Measurements from ENCODE around the gene OSBPL5.
A peak's percentile ranks its signal among the peaks of the same experiment; 100 is the strongest.

The OSBPL5 gene

DNA sequence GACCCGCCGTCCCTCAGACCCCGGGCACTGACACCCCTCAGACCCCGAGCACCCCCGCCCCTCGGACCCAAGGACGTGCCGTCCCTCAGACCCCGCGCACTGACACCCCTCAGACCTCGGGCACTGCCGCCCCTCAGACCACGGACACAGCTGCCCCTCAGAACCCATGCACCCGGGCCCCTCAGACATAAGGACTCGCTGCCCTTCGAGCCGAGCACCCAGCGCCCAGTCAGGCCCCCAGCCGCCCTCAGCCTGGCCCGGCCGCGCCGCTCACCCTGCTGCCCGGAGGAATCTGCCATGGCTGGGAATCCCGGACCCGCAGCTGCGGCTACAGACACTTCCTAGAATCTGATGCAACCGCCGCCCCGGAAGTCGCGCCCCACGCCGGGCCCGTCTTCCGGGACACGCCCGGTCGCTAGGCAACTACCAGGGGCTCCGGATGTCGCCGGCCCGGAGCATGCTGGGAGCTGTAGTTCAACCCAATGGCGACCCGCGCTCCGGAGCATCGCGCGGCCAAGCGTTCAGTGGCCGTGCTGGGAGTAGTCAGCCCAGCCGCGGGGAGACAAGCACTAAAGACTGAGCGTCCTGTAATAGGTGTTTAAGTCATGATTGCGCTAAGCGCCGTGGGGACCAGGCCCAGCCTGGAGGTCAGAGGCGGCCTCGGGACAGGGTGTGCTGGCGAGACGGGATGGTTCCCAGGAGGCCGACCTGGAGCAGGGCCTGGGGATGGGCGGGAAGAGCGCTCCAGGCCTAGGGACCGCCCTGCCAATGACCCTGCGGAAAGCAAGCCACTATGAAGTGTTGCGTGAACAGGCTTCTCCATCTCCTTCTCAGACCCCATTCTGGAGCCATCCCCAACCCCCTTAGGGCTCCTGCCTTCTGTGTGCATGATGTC lies 107.8 kb downstream of the OSBPL5 start, which contains the start of gene CARS1:
CARS1 (minus strand) TSS at position 355 of the 895 bp plus-strand sequence; CDS start at position 299, 56 bp downstream.
- Histone ChIP-seq H3K4me1 (ENCODE audit: insufficient read depth, low read length) (peaks cover 11% of the 10 kb centered on the region; the same call in 1 of the 2 replicates), H3K36me3 (ENCODE audit: insufficient read depth, low read length) (peaks cover 9% of the 10 kb centered on the region), H3K9me3 (ENCODE audit: insufficient read depth, low read depth, low read length) (no peaks in the 10 kb centered on the region), H3K27ac (ENCODE audit: low read depth, low read length) (peak within 1 kb of the TSS; percentile 95; the same call in 1 of the 2 replicates), H3K27me3 (ENCODE audit: insufficient read depth, low read length) (no peaks in the 10 kb centered on the region), H3K9ac (ENCODE audit: low read depth, low read length) (peak within 1 kb of the TSS; percentile 97), H3K4me3 (ENCODE audit: low read length) (peak within 1 kb of the TSS; percentile 99)
- 1% methylated on average over 68 of the region's 68 CpGs for WGBS

DNA sequence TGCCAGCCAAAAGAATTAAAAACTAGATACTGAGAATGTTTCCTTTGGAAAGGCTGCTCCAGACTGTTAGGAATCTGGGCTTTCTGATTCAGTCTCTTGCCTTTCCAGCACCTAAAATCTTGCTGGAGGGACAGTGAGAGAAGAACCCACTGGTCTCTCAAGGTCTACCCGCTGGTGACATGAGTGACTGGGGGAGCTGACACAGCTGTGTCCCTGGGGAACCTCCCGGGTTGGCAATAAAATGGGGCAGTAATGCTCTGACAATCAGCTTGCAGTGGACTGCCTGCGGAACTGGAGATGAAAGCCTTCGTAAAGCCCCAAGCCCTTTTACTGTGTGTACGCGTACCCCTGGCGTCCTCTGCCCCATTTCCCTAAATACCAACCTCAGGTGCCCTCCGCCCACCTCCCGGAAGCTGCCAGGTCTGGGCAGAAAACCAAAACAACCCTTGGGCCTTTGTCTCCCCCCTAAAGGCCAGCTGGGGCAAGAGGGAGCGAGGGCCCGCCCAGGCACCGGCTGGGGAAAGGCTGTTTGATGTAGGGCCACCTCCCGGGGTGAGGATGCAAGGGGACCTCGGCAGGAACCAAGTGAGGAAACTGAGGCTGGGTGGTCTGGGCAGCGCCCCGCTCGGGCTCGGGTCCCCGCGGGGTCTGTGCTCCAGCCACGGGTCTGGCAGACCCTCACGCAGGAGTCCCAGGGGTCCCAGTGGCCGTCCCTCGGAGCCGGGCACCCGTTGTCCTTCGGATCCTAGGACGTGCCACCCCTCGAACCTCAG lies 108.6 kb downstream of the OSBPL5 start:
- Histone ChIP-seq H3K27me3 (ENCODE audit: insufficient read depth, low read length) (no peaks in the 10 kb centered on the region), H3K4me1 (ENCODE audit: insufficient read depth, low read length) (peaks cover 18% of the 10 kb centered on the region), H3K9ac (ENCODE audit: low read depth, low read length) (peak overlapping the region; percentile 97), H3K4me3 (ENCODE audit: low read length) (peak overlapping the region; percentile 99), H3K27ac (ENCODE audit: low read depth, low read length) (peak overlapping the region; percentile 95; the same call in 1 of the 2 replicates), H3K36me3 (ENCODE audit: insufficient read depth, low read length) (peaks cover 9% of the 10 kb centered on the region), H3K9me3 (ENCODE audit: insufficient read depth, low read depth, low read length) (no peaks in the 10 kb centered on the region)
- WGBS: 7% methylated on average over 29 of the region's 29 CpGs

DNA sequence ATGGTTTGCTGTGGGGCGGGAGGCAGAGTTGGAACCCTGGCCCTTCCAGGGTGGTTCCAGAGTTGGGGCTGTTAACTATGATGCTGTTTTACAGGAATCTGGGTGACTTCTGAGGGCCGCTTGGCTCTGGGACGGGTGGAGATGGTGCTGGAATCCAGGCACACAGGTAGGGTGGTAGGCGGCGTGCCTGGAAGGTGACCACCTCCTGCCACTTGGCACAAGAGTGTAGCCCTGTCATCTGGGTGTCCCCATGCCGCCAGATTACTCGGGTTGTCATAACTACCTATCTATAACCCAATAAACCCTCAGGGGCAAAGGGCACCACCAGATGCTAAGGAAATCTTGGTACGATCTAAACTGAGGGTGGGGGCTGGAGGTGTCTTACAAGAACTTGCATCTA lies 109.2 kb downstream of the OSBPL5 start:
- Histone ChIP-seq H3K27me3 (ENCODE audit: insufficient read depth, low read length) (no peaks in the 10 kb centered on the region), H3K36me3 (ENCODE audit: insufficient read depth, low read length) (peaks cover 9% of the 10 kb centered on the region), H3K4me3 (ENCODE audit: low read length) (peak overlapping the region; percentile 99), H3K9me3 (ENCODE audit: insufficient read depth, low read depth, low read length) (no peaks in the 10 kb centered on the region), H3K9ac (ENCODE audit: low read depth, low read length) (no peak overlapping the region), H3K4me1 (ENCODE audit: insufficient read depth, low read length) (peaks cover 21% of the 10 kb centered on the region), H3K27ac (ENCODE audit: low read depth, low read length) (no peak overlapping the region)
- 96% methylated on average over 8 of the region's 8 CpGs for WGBS

DNA sequence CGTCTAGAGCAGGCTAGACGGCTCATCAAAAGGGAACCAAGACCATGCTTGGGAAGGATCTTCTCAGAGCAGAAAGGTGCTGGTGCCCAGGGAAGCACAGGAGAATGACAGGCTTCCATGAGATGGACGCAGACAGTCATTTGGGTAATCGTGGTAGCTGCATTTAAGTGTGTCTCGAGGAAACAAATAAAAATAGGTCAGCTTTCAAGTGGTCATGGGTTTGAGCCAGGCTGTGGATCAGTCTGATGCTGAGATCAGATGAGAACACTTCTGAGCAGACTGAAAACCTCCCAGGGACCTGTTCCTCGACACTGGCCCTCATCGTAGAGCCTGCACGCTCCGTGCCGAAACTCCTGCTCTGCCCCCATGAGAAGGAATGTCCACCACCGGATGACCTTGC lies 112.5 kb downstream of the OSBPL5 start:
- Histone ChIP-seq H3K27me3 (ENCODE audit: insufficient read depth, low read length) (no peaks in the 10 kb centered on the region), H3K9me3 (ENCODE audit: insufficient read depth, low read depth, low read length) (no peaks in the 10 kb centered on the region), H3K9ac (ENCODE audit: low read depth, low read length) (no peak overlapping the region), H3K4me1 (ENCODE audit: insufficient read depth, low read length) (peaks cover 17% of the 10 kb centered on the region), H3K36me3 (ENCODE audit: insufficient read depth, low read length) (peaks cover 9% of the 10 kb centered on the region), H3K4me3 (ENCODE audit: low read length) (no peak overlapping the region), H3K27ac (ENCODE audit: low read depth, low read length) (no peak overlapping the region)
- 93% methylated on average over 11 of the region's 11 CpGs for WGBS

DNA sequence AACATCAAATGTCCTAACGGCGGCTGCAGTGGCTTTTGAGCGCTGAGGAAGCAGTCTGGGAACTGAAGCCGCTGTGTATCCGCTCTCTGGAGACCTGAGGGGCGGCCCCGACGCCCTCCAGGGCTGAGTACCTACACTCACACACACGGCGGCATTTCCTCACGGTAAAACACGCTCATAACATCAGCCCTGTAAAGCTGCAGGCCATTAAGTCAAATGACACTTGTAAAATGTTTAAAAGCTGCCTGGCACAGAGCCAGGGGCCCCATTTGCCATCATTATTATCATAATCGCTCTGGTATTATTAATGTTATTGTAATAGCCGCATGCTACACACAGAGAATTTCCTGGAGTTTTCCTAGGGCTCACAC lies 113.0 kb downstream of the OSBPL5 start:
- no peaks in the 10 kb centered on the region for H3K9me3 ChIP-seq (ENCODE audit: insufficient read depth, low read depth, low read length)
- H3K36me3 ChIP-seq (ENCODE audit: insufficient read depth, low read length): peaks cover 13% of the 10 kb centered on the region
- H3K27me3 ChIP-seq (ENCODE audit: insufficient read depth, low read length): no peaks in the 10 kb centered on the region
- no peak overlapping the region for H3K4me3 ChIP-seq (ENCODE audit: low read length)
- 77% methylated on average over 12 of the region's 14 CpGs for WGBS
- no peak overlapping the region for H3K9ac ChIP-seq (ENCODE audit: low read depth, low read length)
- peaks cover 17% of the 10 kb centered on the region for H3K4me1 ChIP-seq (ENCODE audit: insufficient read depth, low read length)
- H3K27ac ChIP-seq (ENCODE audit: low read depth, low read length): no peak overlapping the region

DNA sequence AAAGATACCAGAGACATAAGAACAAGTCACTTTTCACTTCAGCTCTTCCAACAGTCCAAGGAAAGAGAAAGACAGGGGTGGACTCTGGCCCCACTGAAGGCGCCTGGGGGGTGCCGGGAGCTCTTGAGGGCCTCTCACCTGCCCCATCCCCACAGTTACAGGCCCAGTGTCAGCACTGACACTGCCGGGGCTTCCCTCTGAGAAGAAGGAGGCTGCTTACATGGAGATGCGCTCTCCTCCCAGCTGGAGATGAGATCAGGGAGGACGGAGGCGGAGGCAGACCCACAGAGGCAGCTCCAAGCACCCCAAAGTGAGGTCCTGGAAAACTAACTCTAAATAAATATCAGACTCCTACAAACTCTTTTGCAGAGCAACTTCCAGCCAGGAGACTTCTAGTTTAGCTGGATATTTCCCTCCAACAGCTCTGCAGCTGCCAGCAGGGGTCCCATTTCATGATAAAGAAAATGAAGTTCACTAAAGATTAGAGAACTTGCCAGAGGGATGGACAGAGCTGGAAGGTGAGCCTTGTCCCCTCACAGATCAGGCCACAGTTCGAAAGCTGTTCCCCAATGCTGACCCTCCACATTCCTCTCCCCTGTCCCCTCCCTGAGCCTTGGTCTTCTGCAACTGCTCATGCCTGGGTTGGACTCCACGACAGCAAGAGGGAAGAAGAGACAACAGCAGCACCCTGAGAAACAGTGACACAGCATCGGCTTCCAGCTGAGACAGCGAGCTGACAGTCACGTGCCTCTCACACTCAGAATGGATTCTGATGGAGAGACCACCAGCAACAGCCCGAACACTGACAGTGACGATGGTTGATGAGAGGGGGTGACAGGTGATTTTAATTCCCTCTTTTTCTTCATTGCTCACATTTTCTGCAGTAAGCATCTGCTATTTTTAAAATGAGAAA lies 113.7 kb downstream of the OSBPL5 start:
- H3K36me3 ChIP-seq (ENCODE audit: insufficient read depth, low read length): peaks cover 13% of the 10 kb centered on the region
- H3K27ac ChIP-seq (ENCODE audit: low read depth, low read length): no peak overlapping the region
- H3K4me3 ChIP-seq (ENCODE audit: low read length): no peak overlapping the region
- no peak overlapping the region for H3K9ac ChIP-seq (ENCODE audit: low read depth, low read length)
- no peaks in the 10 kb centered on the region for H3K27me3 ChIP-seq (ENCODE audit: insufficient read depth, low read length)
- H3K4me1 ChIP-seq (ENCODE audit: insufficient read depth, low read length): peaks cover 17% of the 10 kb centered on the region
- H3K9me3 ChIP-seq (ENCODE audit: insufficient read depth, low read depth, low read length): no peaks in the 10 kb centered on the region
- WGBS: 75% methylated on average over 12 of the region's 13 CpGs

DNA sequence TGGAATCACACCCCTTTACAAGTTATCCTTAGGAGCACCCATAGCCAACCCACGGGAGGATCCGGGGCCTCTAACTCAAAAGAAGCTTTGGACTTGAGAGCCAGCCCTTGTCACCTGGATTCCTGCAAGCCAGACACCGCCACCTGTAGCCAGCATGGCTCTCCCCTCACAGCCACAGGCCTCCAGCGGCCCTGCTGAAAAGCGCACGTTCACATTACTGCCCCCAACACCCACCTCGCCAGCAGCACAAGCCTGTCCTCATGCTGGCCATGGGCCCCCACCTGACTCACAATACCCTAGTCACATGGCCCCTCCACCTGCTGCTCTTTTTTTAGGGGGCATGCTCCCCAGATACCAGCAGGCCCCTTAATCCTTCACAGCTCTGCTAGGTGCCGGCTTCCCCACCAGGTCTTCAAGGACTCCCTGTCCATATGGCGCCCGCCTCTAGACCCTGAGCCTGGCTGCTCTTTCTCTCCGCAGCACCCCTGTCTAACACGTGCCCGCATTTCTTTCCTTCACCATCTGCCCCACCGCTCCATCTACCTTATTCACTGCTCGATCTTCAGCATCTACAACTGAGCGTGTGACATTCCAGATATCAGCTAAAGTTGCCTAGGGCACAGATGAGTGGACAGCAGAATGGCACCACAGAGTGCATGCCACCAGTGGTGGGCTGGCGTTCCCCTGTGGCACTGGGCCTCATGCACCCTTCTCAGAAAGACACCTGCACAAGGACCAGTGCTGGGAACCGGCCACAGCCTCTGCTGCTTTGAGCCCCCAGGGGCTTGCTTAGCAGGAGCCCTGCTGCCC lies 114.5 kb downstream of the OSBPL5 start:
- H3K36me3 ChIP-seq (ENCODE audit: insufficient read depth, low read length): peaks cover 14% of the 10 kb centered on the region
- H3K27me3 ChIP-seq (ENCODE audit: insufficient read depth, low read length): no peaks in the 10 kb centered on the region
- no peak overlapping the region for H3K27ac ChIP-seq (ENCODE audit: low read depth, low read length)
- H3K4me1 ChIP-seq (ENCODE audit: insufficient read depth, low read length): peaks cover 11% of the 10 kb centered on the region
- 94% methylated on average over 18 of the region's 18 CpGs for WGBS
- H3K9ac ChIP-seq (ENCODE audit: low read depth, low read length): no peak overlapping the region
- no peak overlapping the region for H3K4me3 ChIP-seq (ENCODE audit: low read length)
- no peaks in the 10 kb centered on the region for H3K9me3 ChIP-seq (ENCODE audit: insufficient read depth, low read depth, low read length)

GRCh38 chr11:3049430-3050243 lies 115.5 kb downstream of the OSBPL5 start:
- 82% methylated on average over 18 of the region's 18 CpGs for WGBS
- Histone ChIP-seq H3K27ac (ENCODE audit: low read depth, low read length) (no peak overlapping the region), H3K4me1 (ENCODE audit: insufficient read depth, low read length) (peaks cover 11% of the 10 kb centered on the region), H3K27me3 (ENCODE audit: insufficient read depth, low read length) (no peaks in the 10 kb centered on the region), H3K9ac (ENCODE audit: low read depth, low read length) (no peak overlapping the region), H3K9me3 (ENCODE audit: insufficient read depth, low read depth, low read length) (no peaks in the 10 kb centered on the region), H3K4me3 (ENCODE audit: low read length) (no peak overlapping the region), H3K36me3 (ENCODE audit: insufficient read depth, low read length) (peaks cover 18% of the 10 kb centered on the region)

DNA sequence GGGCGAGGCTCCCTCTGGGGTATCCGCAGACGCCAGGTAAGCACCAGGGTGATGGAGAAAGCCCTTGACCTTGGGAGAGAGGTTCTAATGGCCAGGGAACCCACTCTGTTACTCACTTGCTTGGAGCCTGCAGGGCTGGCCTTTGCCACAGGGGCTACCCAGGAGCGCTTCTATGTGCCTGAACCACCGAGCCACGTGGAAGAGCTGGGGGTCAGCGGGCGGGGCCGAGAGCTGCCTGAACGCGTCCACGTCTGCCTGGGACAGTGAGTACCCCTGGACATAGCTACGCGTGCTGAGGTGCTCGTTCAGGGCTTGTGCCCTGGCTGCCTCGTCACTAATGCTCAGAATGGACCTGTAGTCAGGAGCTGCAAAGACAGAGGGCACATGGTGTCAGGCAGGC lies 117.5 kb downstream of the OSBPL5 start:
- H3K27me3 ChIP-seq (ENCODE audit: insufficient read depth, low read length): no peaks in the 10 kb centered on the region
- peaks cover 11% of the 10 kb centered on the region for H3K4me1 ChIP-seq (ENCODE audit: insufficient read depth, low read length)
- H3K36me3 ChIP-seq (ENCODE audit: insufficient read depth, low read length): peaks cover 13% of the 10 kb centered on the region
- H3K4me3 ChIP-seq (ENCODE audit: low read length): no peak overlapping the region
- H3K9me3 ChIP-seq (ENCODE audit: insufficient read depth, low read depth, low read length): no peaks in the 10 kb centered on the region
- no peak overlapping the region for H3K27ac ChIP-seq (ENCODE audit: low read depth, low read length)
- WGBS: 96% methylated on average over 16 of the region's 16 CpGs
- no peak overlapping the region for H3K9ac ChIP-seq (ENCODE audit: low read depth, low read length)
